Thymus (tissue), 14 donors: ENCODE results near the gene SYMPK. TPM values are rescaled to one million over a fixed set of nuclear protein-coding genes. Genes with fewer than 3 reads are reported as not detected.

ENCODE experiments used
- DNase-seq, 9 donors: peaks; one replicate each; pipeline ENCODE4 v3.0.0-alpha.2; 2013; ENCODE audit warnings: low spot score in 9 of 9, low read depth in 6 of 9, missing footprints in 1 of 9
- H3K27ac ChIP-seq, 2 donors: one replicate each; pipeline ENCODE4 v1.5.1; 2013; ENCODE audit warnings: control low read depth in 1 of 2, low read depth in 1 of 2, low read length in 1 of 2, mild to moderate bottlenecking in 1 of 2, moderate library complexity in 1 of 2
- H3K27me3 ChIP-seq, 2 donors: one replicate each; pipeline ENCODE4 v1.5.1; 2013; ENCODE audit warnings: low read length in 1 of 2; ENCODE audit not compliant: control insufficient read depth in 2 of 2, insufficient read depth in 1 of 2
- H3K36me3 ChIP-seq, 2 donors: one replicate each; pipeline ENCODE4 v1.5.1; 2013; ENCODE audit warnings: low read length in 1 of 2, mild to moderate bottlenecking in 1 of 2, moderate library complexity in 1 of 2; ENCODE audit not compliant: control insufficient read depth in 2 of 2, insufficient read depth in 2 of 2
- H3K4me1 ChIP-seq, 2 donors: one replicate each; pipeline ENCODE4 v1.5.1; 2013; ENCODE audit warnings: low read length in 2 of 2; ENCODE audit not compliant: control insufficient read depth in 2 of 2, insufficient read depth in 2 of 2
- H3K4me3 ChIP-seq, 2 donors: one replicate each; pipeline ENCODE4 v1.5.1; 2013; ENCODE audit warnings: low read length in 2 of 2, control low read depth in 1 of 2, mild to moderate bottlenecking in 1 of 2
- H3K9me3 ChIP-seq, 2 donors: one replicate each; pipeline ENCODE4 v1.5.1; 2013; ENCODE audit warnings: low read length in 1 of 2, mild to moderate bottlenecking in 1 of 2; ENCODE audit not compliant: control insufficient read depth in 2 of 2, insufficient read depth in 1 of 2
- WGBS: extraction: QIAGEN DNeasy Blood & Tissue Kit; methylation state at CpG from one replicate; pipeline ENCODE4 v1.1.7; 2013; 5-methylcytosine and 5-hydroxymethylcytosine counted together
- long read RNA-seq, 10 donors: transcript quantifications; one replicate each; lab custom pipeline, GENCODE V29; 2026
- polyA plus RNA-seq: library from polyadenylated mRNA; stranded (reverse); fragments of 200-250 nt; gene quantifications from one replicate; pipeline ENCODE4 v1.2.3, GENCODE V29; 2013
- total RNA-seq: library from RNA; stranded (reverse); fragments of 120-200 nt; gene quantifications from one replicate; pipeline ENCODE4 v1.2.4, GENCODE V29; 2013
- donor health status: healthy.

Gene SYMPK
- total RNA-seq (24.5 TPM), polyA plus RNA-seq (151 TPM)
- long read RNA-seq, donor 1: 0 reads
- long read RNA-seq, donor 2, full-length matches to known transcripts: 7 of 24 reads
- long read RNA-seq, donor 2, partial matches to known transcripts: 17 of 24 reads
- long read RNA-seq, donor 2, other reads (novel, unspliced or antisense): 0 of 24 reads
- long read RNA-seq, donor 3, full-length matches to known transcripts: 5 of 5 reads
- long read RNA-seq, donor 3, partial matches to known transcripts: 0 of 5 reads
- long read RNA-seq, donor 3, other reads (novel, unspliced or antisense): 0 of 5 reads
- long read RNA-seq, donor 4, full-length matches to known transcripts: 2 of 2 reads
- long read RNA-seq, donor 4, partial matches to known transcripts: 0 of 2 reads
- long read RNA-seq, donor 4, other reads (novel, unspliced or antisense): 0 of 2 reads
- long read RNA-seq, donor 5, full-length matches to known transcripts: 4 of 12 reads
- long read RNA-seq, donor 5, partial matches to known transcripts: 8 of 12 reads
- long read RNA-seq, donor 5, other reads (novel, unspliced or antisense): 0 of 12 reads
- long read RNA-seq, donor 6, full-length matches to known transcripts: 6 of 6 reads
- long read RNA-seq, donor 6, partial matches to known transcripts: 0 of 6 reads
- long read RNA-seq, donor 6, other reads (novel, unspliced or antisense): 0 of 6 reads
- long read RNA-seq, donor 7, full-length matches to known transcripts: 1 of 7 reads
- long read RNA-seq, donor 7, partial matches to known transcripts: 6 of 7 reads
- long read RNA-seq, donor 7, other reads (novel, unspliced or antisense): 0 of 7 reads
- long read RNA-seq, donor 8: 0 reads
- long read RNA-seq, donor 9: 0 reads
- long read RNA-seq, donor 10, full-length matches to known transcripts: 3 of 3 reads
- long read RNA-seq, donor 10, partial matches to known transcripts: 0 of 3 reads
- long read RNA-seq, donor 10, other reads (novel, unspliced or antisense): 0 of 3 reads

DNA sequence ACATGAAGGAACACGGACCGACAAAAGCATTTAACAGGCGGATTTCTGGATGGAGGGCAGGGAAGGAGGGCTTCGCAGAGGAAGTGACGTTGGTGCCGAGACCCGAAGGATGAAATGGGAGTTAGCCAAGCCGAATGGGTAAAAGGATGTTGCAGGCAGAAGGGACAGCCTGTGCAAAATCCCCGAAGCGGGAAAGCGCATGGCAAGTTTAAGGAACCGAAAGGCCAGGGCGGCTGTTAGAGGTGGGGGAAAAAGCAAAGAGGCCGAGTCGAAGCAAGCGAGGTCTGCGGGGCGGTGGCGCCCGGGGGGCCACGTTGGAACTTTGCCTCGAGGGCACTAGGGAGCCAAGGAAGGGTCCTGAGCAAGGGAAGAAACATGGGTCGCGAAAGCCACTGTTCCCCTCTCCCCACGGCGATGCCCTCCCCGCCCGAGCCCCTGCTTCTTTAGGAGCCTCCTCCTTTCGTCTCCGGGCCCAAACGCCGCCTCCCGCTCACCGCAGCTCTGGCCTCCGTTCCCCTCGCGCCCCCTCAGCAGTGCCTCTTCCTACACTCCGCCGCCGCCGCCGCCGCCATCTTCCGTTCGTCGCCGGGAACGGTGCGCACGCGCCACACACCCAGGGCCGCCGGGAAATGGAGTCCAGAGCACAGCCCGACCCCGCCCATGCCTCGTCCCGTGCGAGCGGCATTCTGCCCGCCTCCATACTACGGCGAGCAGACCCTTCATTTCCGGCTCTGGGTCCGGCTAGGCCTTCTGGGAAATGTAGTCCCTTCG, at the start of gene SYMPK:
Gene SYMPK, minus strand, starts transcription at position 584 of the 771 bp plus-strand sequence. CDS start 8,652 bp downstream, outside the sequence.
- Histone ChIP-seq H3K36me3 (peaks cover 18 to 22% of the 10 kb centered on the region in 2 donors), H3K27ac (peak within 1 kb of the TSS; percentile 94 to 96), H3K4me3 (peak within 1 kb of the TSS; percentile 66 to 86), H3K27me3 (peaks cover 28 to 42% of the 10 kb centered on the region in 2 donors), H3K4me1 (peaks cover 0 to 12% of the 10 kb centered on the region in 2 donors), H3K9me3 (no peaks in the 10 kb centered on the region)
- WGBS: under 1% methylated on average over 65 of the region's 65 CpGs
- peak; percentile 96 to 99 (median 97) for DNase-seq

GRCh38 chr19:45911291-45911690, 48.3 kb upstream of the SYMPK start:
- Histone ChIP-seq H3K36me3 (no peaks in the 10 kb centered on the region), H3K4me3 (no peak overlapping the region), H3K27ac (no peak overlapping the region), H3K9me3 (no peaks in the 10 kb centered on the region), H3K27me3 (peaks cover 2 to 26% of the 10 kb centered on the region in 2 donors), H3K4me1 (no peaks in the 10 kb centered on the region)
- 88% methylated on average over 8 of the region's 8 CpGs for WGBS
- DNase-seq: no peak

- Histone ChIP-seq H3K4me3 (no peak overlapping the region), H3K27ac (no peak overlapping the region), H3K4me1 (no peaks in the 10 kb centered on the region), H3K9me3 (no peaks in the 10 kb centered on the region), H3K36me3 (no peaks in the 10 kb centered on the region), H3K27me3 (peaks cover 2 to 22% of the 10 kb centered on the region in 2 donors)
- no peak for DNase-seq
- 91% methylated on average over 5 of the region's 5 CpGs for WGBS
Observed at GRCh38 chr19:45908956-45909355, 46.0 kb upstream of the SYMPK start.

DNA sequence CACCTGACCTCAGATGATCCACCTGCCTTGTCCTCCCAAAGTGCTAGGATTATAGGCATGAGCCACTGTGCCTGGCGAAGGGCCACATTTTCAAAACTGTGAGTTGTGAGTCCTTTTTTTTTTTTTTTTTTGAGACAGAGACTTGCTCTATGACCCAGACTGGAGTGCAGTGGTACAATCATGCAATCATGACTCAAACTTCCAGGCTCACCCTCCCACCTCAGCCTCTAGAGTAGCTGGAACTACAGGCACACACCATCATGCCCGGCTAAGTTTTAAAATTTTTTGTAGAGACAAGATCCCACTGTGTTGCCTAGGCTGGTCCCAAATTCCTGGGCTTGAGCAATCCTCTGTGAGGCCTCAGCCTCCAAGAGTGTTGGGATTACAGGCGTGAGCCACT, 43.3 kb upstream of the SYMPK start:
- peaks cover 0 to 17% of the 10 kb centered on the region in 2 donors for H3K27me3 ChIP-seq
- WGBS: 93% methylated on average over 3 of the region's 3 CpGs
- peaks cover 7 to 10% of the 10 kb centered on the region in 2 donors for H3K4me1 ChIP-seq
- H3K36me3 ChIP-seq: no peaks in the 10 kb centered on the region
- no peaks in the 10 kb centered on the region for H3K9me3 ChIP-seq
- no peak overlapping the region for H3K27ac ChIP-seq
- no peak overlapping the region for H3K4me3 ChIP-seq
- no peak for DNase-seq

DNA sequence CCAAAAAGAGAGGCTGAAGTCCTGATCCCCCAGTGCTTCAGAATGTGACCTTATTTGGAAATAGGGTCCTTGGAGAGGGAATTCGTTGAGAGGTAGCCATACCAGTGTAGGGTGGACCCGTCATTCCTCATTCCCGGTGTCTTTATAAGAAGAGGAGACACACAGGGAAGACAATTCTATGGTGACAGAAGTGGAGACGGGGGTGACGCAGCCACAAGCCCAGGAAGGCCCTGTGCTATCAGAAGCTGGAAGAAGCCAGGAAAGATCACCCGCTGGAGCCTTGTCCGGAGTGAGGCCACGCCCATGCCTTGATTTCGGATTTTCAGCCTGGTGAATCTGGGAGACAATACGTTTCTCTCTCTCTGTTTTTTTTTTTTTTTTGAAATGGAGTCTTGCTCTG, 42.1 kb upstream of the SYMPK start:
- peaks cover 0 to 13% of the 10 kb centered on the region in 2 donors for H3K27me3 ChIP-seq
- DNase-seq: no peak
- no peak overlapping the region for H3K27ac ChIP-seq
- H3K4me3 ChIP-seq: no peak overlapping the region
- peaks cover 7 to 18% of the 10 kb centered on the region in 2 donors for H3K4me1 ChIP-seq
- peaks cover 0 to under 1% of the 10 kb centered on the region in 2 donors for H3K36me3 ChIP-seq
- no peaks in the 10 kb centered on the region for H3K9me3 ChIP-seq
- WGBS: 94% methylated on average over 10 of the region's 10 CpGs

DNA sequence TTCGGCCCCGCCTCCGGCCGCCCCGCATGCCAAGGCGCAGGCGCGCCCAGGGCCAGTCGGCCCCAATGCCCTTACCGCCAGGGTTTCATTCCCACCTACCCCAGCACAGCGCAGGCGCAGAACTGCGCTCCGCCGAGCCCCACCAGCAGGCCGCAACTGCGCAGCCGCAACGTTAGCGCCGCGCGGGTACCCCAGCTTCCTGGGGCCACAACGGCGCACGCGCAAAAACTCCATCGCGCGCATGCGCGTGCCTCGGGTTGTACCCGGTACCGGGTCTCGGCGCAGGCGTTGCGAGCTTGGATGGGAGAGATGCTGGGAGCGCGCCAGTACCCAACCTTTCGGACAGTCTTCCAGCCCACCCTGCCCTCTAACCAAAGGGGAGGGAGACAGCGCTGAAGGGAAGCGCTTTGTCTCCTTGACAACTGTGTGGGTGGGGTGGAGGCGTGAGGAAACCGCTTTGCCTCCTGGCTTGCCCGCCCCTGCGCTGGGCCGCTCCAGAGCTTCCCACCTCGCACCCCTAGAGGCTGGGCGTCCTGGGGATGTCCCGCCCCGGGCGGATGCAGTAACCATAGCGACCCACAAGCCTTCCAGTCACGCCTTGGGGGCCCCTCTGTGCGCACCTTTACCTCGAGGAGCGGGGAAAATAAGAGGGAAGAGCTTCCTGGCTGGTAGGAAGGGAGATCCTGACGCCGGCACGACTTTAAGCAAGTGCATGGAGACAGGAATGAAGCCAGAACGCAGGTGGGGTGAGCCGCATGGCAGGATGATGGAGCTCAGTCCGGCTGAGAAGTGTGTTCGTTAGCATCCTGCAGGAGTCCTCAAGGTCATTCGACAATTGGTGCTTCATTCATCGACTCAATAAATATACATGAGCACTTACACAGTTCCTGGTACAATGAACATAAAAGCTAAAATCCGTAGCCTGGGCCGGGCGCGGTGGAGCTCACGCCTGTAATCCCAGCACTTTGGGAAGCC, 40.0 kb upstream of the SYMPK start:
- peaks cover 0 to 11% of the 10 kb centered on the region in 2 donors for H3K27me3 ChIP-seq
- peaks cover 10 to 12% of the 10 kb centered on the region in 2 donors for H3K36me3 ChIP-seq
- WGBS: 2% methylated on average over 73 of the region's 73 CpGs
- H3K4me1 ChIP-seq: peaks cover 7 to 18% of the 10 kb centered on the region in 2 donors
- no peaks in the 10 kb centered on the region for H3K9me3 ChIP-seq
- peak overlapping the region; percentile 79 to 85 for H3K4me3 ChIP-seq
- DNase-seq: peak; percentile 92 to 100 (median 99)
- peak overlapping the region; percentile 91 to 95 for H3K27ac ChIP-seq

- no peaks in the 10 kb centered on the region for H3K9me3 ChIP-seq
- peaks cover 10 to 17% of the 10 kb centered on the region in 2 donors for H3K36me3 ChIP-seq
- H3K27me3 ChIP-seq: peaks cover 0 to 11% of the 10 kb centered on the region in 2 donors
- H3K4me3 ChIP-seq: peak within 1 kb of the TSS; percentile 79 to 85
- under 1% methylated on average over 47 of the region's 47 CpGs for WGBS
- H3K27ac ChIP-seq: peak within 1 kb of the TSS; percentile 91 to 95
- no peak for DNase-seq
- peaks cover 7 to 18% of the 10 kb centered on the region in 2 donors for H3K4me1 ChIP-seq
Observed at GRCh38 chr19:45901912-45902650, 39.1 kb upstream of the SYMPK start, which contains the start of gene MYPOP. MYPOP (minus strand) TSS chr19:45902613; CDS start chr19:45901773, 840 bp downstream.
